NCI-H2171 (cell line): ENCODE measurements around the gene RRP7A.
"Not testable (repeated sequence)": the region's sequence is repeated elsewhere in the genome, so short reads cannot be mapped to it uniquely, and the experiment has no call there.

Source experiments
- DNase-seq: peaks from one replicate; lab custom pipeline; 2025; lab: John Stamatoyannopoulos, UW

RRP7A gene

DNA sequence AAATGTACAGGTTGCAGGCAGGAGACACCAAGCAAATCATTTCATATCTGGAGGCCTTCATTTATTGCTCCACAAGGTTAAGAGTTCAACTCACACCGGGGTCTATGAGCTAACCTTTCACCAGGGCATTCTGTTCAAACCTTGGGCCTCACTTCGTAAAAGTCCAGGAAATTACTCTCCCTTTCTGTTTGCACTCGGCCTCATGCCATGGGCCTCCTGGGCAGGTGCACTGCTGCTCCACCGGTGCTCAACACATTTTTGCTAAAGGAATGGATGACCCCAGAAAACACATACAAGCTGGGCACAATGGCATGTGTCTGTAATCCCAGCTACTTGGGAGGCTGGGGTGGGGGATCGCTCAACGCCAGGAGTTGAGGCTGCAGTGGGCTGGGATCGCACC lies 16.6 kb upstream of the RRP7A start:
- DNase-seq: no peak

DNA sequence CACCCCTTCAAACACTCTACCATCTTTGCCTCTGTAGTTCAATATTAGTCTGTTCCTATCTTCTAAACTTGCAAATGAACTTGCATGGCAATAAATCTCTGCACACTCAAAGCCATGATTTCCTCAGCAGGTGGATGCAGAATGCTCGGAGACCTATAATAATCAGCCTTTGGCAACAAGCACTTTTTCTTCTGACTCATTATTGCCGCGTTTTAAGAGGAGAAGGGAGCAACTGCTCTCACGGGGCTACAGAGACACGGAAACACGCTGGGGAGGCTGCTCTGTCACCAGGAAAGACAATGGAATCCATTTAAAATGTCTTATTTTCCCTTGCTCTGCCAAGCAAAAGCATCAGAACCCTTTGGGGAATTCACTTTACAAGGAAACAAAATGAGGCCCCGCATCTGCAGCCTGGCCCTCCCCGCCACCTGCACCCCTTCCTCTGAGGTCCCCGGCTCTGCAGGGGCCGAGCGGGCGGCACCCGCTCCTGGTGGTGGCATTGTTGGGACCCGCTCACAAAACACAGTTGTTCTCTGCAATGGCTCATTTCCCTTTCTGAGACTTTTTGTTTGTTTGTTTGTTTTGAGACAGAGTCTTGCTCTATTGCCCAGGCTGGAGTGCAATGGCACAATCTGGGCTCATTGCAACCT lies 15.6 kb upstream of the RRP7A start:
- DNase-seq: not testable (repeated sequence)

DNA sequence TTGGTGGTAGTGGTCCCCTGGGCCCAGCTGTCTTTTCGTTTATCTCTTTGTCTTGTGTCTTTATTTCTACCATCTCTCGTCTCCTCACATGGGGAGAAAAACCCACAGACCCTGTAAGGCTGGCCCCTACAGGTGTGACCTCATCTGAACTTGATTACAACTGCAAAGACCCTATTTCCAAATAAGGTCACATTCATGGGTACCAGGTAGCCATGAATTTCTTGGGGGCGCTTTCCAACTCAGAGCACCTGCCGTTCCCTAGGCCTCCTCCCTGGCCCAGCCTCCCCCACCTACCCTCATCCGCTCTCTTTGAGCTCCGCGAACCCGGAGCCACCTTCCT lies 14.0 kb upstream of the RRP7A start:
- DNase-seq: no peak

DNA sequence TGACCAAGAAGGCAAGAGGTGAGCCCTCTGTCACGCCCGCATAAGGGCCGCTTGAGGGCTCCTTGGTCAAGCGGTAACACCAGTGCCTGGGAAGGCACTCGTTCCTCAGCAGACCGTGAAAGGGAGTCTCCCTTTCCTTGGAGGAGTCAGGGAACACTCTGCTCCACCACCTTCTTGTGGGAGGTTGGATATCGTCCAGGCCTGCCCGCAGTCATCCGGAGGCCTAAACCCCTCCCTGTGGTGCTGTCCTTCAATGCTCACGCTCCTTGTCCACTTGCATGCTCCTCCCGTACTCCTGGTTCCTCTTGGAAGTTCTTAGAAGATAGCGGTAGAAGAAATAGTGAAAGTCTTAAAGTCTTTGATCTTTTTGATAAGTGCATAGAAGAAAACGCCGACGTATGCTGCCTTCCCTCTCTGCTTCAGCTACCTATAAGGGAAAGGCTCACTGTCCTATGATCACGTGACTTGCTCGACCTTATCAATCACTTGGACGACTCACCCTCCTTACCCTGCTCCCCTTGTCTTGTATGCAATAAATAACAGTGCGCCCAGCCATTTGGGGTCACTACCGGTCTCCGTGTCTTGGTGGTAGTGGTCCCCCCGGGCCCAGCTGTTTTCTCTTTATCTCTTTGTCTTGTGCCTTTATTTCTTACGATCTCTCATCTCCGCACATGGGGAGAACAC lies 11.9 kb upstream of the RRP7A start:
- not testable (repeated sequence) for DNase-seq

DNA sequence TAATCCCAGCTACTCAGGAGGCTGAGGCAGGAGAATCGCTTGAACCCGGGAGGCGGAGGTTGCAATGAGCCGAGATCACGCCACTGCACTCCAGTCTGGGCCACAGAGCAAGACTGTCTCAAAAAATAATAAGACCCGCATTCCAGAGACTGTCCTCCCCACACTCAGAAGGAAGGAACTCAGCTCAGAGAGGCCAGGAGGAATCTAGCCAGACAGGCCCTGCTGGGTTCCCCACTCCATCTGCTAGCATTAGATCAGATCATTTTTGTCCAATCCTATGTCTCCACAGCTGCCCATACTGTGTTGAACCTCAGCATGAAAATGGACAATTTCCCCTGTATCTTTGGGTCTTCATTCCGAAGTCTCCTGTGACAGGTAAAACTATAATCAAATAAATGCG lies 9.8 kb upstream of the RRP7A start:
- not testable (repeated sequence) for DNase-seq

DNA sequence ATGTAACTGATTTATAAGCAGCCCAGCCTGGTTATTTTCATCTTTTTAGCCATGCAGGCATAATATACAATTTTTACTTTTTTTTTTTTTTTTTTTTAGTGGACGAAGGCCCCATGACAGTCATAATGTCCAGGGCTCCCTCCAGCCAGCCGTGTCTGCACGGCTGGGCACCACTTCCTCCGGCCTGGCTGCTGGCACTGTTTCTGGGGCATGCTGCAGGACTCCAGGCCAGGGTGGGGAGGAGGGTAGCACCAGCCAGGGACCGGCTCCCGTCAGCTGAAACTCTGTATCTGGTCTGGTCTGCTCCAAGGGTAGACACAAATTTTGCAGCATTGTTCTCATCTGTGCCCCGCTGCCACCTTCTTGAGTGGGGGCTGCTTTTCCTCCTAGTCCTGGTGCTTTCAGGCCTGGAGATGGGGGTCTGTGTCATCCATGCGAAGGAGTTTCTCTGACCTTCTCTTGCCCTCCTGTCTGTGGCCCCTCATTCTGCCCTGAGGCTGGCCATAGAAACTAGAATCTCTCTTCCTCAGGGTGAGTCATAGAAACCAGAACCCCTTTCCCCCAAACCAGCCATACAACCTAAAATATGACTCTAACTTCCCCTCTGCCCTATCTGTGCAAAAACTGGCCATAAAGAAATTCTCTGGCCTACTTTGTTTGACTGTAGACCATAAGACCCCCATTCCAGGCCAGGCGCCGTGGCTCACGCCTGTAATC lies 9.2 kb upstream of the RRP7A start:
- DNase-seq: no peak

DNA sequence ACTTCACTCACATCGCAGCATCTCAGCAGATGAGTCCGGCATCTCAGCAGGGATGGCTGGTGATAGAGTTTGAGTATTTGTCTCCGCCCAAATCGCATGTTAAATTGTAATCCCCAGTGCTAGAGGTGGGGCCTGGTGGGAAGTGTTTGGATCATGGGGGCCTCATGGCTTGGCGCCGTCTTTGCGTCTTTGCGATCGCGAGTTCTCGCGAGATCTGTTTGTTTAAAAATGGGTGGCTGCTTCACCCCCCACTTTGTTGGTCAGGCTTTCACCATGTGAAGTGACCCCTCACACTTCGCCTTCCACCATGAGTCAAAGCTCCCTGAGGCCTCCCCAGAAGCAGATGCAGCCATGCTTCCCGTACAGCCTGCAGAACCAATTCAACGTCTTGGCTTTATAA lies 3.0 kb upstream of the RRP7A start:
- DNase-seq: no peak

DNA sequence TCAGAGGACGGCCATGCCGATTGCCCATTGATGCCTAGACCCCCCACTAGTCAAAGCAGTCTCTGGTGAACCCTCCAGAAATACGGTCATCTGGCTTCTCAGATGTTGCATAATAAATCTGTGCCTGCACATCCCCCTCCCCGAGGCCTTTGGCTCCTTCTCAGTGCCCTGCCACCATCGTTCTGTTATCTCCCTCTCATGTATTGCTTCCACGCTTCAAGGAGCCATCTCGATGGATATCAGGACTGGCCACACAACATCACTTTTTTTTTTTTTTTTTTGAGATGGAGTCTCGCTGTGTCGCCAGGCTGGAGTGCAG lies 1.6 kb upstream of the RRP7A start:
- no peak for DNase-seq

DNA sequence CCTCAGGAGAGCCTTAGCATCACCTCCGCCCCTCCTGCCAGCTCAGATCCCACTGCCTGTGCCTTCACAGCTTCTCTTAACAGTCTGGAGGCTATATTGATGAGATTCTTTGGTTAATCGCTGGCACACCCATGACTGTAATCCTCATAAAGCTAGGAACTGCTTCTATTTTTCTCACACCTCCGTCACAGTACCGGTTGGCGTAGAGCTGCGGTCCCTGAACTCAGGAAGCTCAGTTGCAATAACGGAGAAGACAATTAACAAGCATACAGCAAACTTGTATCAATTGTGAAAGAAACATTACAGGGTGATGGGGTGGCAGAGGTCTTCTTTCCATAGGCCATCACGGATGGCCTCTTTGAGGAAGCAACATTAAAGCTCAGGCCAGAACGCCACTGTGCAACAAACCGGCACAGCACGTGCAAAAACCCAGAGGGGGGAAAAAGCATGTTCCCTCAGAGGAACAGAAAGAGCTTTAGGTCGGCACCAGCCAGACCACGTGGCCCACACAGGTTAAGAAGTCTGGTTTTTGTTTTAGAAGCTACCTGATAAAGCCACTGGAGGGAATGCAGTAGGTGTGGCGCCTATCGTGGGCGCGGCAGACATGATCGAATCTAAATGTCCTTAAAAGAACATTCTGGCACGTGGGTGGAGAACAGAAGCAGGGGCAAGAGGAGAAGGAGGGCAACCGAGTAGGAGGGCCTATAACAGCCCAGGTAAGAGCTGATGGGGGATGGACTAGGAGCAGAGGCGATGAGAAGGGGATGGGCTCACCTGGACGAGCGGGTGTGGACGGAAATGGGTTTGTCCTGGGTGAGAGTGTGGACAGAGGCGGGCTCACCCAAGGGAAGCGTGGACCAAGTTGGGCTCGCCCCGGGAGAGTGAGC lies 715 bp downstream of the RRP7A start:
- DNase-seq: not testable (repeated sequence)

DNA sequence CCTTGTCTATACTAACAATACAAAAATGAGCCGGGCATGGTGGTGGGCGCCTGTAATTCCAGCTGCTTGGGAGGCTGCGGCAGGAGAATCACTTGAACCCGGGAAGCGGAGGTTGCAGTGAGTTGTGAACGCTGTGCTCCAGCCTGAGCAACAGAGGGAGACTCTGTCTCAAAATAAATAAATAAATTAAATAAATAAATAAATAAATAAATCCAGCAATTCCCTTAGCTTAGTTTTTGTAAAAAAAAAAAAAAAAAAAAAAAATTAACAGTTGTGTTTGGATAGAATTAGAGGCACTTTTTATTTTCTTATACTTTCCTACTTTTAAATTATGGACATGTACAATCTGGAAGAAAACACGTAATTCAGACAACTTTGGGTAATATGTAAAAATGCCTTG lies 2.5 kb downstream of the RRP7A start:
- DNase-seq: not testable (repeated sequence)

DNA sequence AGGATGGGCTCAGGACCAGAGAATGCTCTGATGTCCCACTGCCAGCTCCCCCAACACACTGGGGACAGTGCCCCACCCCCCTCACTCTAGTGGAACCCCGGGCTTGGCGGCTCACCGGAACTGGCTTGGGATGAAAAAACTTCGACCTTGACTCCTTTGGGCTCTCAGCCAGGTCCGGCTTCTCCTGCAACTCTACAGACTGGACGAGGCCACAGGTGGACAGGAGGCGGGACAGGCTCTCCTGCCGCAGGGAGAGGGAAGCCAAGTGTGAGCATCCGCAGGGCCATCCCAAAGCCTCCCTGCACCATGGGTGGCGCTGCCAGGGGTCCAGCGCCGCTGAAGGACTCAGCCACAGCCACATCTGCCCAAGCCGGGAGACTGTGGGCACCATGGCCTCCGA lies 3.7 kb downstream of the RRP7A start:
- DNase-seq: no peak

DNA sequence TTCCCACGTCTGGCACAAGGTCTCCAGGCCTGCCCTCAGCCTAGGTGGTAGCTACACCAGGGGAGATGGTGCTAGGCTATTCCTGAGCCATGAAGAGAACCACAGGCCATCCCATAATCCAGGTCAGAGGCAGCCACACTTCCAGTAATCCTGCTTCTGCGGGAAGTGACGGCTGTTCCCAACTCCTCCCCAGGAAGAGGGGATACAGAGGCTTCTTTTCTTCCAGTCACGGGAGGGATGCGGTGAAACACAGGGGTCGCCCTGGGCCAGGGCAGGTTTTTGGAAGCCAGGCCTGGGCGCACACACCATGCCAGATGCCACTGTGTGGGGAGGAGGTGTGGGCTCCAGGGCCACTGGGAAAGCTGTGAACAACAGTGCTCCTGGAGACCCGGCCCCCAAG lies 4.3 kb downstream of the RRP7A start:
- not testable (repeated sequence) for DNase-seq

DNA sequence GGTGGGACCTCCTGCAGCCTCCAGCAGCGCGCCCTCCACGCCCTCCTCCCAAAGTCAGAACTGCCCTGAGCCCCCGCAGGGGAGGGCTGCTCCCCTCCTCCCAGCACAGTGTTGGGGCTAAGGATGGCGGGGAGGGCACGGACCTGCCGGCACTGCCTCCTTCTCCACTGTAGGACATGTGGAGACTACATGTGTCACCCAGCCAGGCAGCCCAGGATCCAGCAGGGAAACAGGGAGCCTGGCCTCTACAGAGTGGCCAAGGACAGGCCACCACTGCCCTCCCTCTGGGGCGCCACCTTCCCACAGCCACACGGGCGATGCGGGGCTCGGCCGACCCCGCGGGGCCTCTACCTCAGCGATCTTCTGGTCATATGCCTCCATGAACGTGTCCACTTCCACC lies 5.3 kb downstream of the RRP7A start:
- not testable (repeated sequence) for DNase-seq

DNA sequence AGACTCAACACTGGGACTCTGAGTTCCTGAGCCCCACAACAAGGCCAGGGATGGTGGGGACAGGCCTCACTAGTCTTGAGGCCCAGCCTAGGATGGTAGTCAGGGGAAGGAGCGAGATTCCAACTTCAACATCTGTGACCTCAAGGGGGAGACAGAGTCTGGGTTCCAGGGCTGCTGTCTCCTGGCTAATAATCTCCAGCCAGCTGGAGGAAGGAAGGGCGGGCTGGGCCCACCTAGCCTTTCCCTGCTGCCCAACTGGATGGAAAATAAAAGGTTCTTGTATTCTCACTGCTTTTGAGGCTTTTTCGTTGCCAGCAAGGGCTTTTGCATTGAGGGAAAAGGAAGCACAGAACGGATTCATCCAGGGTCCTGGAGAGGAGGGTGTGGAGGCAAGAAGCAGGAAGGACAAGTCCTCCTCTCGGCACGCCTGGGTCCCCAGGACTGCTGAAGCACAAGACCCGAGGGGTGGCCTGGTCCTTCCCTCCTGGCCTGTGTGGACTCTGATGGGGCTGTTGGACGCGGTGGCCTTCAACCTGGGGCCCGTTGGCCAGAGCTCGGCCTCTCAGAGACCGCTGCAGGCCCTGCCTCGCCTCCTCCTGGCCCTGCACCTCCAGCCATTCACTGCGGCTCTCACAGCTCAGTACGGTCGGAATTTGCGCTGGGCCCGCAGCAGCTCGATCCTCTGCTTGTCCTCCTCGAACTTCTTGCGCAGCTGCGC lies 7.2 kb downstream of the RRP7A start:
- not testable (repeated sequence) for DNase-seq

DNA sequence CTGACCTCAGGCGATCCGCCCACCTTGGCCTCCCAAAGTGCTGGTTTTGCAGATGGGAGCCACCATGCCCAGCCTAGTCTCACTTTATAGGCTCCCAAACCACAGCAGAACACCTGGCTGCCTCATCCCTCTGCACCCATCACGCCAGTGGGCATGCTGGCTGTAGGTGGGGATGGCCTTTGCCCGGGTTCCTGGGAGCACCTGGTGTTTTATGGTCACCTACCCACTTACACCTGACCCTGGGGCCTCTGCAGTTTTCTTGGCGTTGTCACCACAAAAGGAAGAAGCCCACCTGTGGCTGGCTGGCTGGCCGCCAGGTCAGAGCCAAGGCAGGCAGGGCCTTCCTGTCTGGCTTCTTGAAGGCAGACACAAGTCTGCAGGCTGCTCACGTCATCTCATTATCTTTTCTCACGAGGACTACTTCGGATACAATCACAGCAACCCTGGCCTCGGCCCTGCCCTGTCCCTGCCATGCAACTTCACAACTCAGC lies 8.2 kb downstream of the RRP7A start:
- no peak for DNase-seq

DNA sequence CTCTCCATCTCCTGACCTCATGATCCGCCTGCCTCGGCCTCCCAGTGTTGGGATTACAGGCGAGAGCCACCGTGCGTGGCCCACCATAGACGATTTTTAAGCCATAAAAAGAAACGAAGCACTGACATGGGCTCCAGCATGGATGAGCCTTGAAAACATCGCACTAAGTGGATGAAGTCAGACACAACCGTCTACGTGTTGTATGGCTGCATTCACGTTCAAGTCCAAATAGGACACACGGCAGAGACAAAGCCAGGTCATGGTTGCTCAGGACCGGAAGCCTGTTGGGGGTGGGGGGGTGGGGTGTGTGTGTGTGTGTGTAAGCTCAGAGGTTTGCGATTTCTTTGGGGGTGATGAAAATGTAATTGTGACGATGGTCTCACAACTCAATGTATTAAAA lies 10.0 kb downstream of the RRP7A start:
- no peak for DNase-seq

DNA sequence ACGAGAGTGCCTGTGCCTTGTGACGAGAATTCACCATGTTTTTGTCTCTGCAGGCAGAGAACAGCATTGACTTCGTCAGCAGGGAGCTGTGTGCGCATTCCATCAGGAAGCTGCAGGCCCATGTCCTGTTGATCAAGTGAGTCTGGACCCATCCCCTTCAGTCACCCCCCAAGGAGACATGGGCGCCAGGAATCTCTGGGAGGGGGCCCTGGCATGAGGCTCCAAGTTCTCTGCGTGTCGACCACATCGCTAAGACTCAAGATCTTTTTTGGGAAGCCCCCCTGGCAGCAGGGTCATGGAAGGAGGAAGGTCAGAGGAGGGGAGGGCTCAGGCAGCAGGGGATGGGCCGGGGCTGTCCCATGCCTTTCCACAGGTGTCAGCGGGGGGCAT lies 10.6 kb downstream of the RRP7A start:
- not testable (repeated sequence) for DNase-seq

DNA sequence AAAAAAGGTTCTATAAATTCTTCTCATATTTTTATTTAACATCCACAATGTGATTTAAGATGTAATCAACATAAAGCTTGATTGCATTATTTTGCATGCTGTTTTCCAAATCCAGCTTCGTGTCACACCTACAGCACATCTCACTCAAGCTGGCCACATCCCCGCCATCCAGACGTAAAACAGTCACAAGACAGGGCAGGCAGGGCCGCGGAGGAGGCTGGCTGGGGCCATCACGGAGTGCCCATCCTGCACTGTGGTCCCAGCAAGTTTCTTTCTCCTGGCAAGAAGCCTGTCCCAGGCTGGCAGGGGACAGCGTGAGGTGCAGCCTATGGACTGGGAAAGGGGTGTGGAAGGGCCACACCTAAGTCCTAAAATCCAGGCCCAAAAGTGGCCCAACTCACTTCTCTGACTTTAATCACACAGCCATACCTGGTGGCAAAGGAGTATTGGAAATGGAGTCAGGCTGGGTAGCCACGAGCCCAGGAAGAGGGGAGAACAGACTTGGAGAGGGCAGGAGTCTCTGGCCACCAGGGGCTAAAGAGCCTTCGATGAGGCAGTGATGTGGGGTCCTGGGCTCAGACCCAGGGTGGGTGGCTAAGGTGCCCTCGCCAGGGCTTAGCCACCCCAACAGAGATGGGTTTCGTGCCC lies 11.1 kb downstream of the RRP7A start:
- not testable (repeated sequence) for DNase-seq

DNA sequence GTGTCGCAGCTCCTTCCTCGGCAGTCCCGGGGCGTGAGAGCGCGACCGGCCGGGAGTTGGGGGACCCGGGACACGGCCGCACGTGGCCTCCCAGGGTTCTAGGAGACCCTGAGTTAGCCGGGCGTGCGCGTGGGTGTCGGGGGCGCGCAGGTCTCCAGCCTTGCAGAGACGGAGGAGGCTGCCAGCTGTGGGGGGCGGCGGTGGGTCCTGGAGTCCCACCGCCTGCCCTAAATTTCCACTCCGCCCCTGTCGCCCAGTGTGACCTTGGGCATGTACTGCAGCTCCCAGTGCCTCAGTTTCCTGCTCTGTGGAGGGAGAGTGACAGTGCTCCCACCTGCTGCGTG lies 18.8 kb downstream of the RRP7A start:
- no peak for DNase-seq

DNA sequence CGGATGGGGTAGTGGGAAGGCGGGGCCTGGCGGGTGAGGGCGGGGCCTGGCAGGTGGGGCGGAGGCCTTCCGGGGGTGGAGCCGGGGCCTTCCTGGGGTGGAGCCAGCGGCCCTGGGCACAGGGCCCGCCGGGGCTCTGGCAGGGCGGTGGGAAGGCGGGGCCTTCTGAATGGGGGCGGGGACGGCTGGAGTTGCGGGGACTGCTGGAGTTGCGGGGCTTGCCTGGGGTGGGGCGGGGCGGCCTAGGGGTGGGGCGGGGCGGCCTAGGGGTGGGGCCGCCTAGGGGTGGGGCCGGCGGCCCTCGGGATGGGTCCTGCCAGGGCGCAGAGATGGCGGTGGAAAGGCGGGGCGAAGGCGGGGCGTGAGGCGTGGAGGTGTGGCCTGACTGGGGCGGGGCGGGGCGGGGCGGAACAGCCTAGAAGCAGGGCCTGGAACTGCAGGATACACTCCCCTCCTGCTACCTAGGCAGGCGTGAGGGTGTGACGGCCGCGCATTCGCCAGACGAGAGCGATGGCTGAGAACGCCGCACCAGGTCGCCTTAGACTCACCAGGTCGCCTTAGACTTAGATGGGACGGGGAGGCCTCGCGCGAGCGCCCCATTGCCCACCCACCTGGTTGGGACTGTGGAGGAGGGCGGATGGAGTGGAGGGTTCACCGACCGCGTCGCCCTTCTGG lies 19.3 kb downstream of the RRP7A start:
- DNase-seq: no peak

DNA sequence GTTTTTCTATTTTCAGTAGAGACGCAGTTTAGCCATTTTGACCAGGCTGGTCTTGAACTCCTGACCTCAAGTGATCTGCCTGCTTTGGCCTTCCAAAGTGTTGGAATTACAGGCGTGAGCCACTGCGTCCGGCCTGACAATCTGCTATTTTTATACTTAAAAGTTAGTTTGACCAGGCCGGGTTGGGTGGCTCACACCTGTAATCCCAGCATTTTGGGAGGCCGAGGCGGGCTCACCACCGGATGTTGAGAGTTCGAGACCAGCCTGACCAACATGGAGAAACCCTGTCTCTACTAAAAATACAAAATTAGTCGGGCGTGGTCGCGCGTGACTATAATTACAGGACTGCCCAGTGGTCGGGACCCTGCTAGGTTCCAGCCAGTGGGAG lies 19.8 kb downstream of the RRP7A start:
- DNase-seq: not testable (repeated sequence)
